ENCODE data around the gene SEMA3E.

The SEMA3E gene

DNA sequence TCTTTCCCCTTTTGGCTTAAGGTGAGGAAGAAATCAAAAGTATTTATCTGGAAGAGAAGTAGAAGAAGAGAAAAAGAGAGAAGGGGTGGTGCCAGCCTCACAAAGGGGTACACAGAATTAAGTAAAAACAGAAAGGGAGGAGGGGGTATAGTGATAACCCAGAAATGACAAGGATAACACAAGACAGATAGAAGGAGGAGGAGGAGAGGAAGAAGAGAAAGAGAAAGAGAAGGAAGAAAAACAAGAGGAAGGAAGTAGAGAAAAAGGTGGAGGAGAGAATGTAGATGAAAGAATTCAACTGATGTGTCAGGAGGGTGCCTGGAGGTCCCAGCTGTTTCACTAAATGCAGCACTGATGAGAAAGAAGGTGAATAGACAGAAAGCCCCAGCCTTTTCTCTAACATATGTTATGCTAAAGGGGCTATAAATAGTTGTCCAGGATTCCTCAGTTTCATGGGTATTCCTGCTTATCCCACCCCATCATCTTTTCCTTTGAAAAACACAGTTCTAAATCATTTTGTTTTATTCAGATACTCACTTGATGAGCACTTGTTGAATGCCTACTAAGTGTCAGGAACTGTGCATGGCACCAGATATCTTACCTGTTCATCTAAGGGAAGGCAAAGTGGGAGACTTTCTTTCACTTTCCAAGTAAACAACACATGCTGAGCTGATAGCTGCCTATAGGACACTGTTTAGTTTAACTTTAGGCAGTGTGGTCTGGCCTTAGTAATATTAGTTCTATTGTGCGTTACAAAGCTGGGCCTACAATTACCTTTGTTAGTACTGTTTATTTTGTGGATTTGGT lies 8.0 kb downstream of the SEMA3E start:
- no peak for DNase-seq

- DNase-seq, result no peak
Measured at GRCh38 chr7:83640240-83640639, 8.7 kb downstream of the SEMA3E start.

DNA sequence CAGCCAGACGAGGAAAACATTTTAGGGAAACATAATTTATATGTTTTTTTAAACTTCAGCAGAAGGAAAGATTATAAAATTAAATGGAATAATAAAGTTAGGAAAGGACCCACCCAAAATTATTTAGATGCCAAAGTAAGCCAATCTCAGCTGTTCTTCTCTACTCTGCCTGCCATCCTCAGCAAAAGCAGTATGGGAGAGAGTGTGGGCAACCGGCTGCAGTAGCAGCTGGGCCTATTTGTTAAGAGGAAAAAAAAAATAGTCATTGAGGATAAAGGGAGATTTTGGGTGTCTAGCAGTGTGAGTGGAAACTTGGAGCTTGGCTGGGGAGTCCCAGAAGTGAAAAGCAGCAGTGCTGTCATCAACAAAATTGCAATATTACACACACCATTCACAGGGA lies 15.4 kb downstream of the SEMA3E start:
- no peak for DNase-seq

GRCh38 chr7:83629117-83629880 lies 19.6 kb downstream of the SEMA3E start:
- no peak for DNase-seq

GRCh38 chr7:83617858-83618257 lies 31.1 kb downstream of the SEMA3E start:
- DNase-seq, result no peak

- DNase-seq, result no peak
Measured at GRCh38 chr7:83614112-83614511, 34.8 kb downstream of the SEMA3E start.

DNA sequence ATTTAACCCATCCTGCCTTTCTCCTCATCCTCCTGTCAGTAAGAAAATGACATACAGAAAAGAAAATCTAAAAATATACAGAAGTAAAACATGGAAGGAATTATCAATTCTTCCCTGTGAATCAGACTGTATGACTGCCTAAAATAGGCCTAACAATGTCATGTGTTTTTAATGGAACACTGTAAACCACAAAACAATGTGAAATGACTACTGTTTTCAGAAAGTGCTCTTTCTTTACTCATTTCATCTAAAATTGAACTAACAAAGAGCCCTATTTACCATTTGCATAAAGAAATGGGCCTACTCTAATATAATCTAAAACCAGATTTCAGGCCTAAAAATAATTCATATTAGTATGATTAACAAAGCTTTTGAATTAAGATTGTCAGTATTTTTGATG lies 35.7 kb downstream of the SEMA3E start:
- no peak for DNase-seq

DNA sequence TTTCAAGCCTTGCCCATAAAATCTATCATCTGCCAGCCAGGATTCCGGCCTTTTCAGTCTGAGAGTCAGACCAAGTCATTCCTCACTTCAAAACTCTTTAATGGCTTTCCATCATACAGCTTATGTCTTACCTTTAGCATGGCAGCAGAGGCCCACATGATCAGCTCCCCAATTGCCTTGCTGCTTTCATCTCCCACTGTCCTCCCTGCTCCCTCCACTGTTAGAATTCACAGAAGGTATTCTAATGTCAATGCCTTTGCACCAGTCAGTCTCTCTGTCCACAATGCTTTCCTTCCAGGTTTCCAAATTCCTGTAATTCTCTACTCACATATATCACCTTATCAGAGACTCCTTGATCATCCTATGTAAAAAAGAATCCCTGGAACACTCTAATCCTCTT lies 37.2 kb downstream of the SEMA3E start:
- DNase-seq, result no peak

DNA sequence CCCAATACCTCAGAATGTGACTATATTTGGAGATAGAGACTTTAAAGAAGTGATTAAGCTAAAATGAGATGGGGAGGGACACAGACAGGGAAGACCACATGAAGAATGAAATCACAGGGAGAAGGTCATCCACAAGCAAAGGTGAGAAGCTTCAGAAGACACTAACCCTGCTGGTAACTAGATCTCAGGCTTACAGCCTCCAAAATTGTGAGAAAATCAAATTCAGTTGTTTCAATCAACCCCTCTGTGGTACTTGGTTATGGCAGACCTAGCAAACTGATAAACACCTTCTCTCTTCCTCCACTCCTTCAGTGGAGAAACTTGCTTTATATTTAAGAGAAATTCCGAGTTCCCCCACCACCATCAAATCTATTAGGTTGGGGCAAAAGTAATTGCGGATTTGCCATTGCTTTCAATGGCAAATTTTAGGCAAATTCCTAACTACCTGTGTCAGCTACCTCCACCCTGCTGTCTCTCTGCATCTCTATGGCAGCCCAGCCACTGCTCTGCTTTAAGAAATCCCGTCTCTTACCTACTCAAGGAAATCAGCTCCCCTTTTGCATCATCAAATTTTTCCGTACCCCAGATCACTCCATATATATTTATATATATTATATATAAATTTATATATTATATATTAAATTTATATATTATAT lies 38.2 kb downstream of the SEMA3E start:
- no peak for DNase-seq

GRCh38 chr7:83608716-83609115 lies 40.2 kb downstream of the SEMA3E start:
- no peak for DNase-seq

- no peak for DNase-seq
Measured at GRCh38 chr7:83603649-83604048, 45.3 kb downstream of the SEMA3E start.

- no peak for DNase-seq
Measured at GRCh38 chr7:83599131-83599530, 49.8 kb downstream of the SEMA3E start.

GRCh38 chr7:83593921-83594475 lies 54.9 kb downstream of the SEMA3E start:
- no peak for DNase-seq

DNA sequence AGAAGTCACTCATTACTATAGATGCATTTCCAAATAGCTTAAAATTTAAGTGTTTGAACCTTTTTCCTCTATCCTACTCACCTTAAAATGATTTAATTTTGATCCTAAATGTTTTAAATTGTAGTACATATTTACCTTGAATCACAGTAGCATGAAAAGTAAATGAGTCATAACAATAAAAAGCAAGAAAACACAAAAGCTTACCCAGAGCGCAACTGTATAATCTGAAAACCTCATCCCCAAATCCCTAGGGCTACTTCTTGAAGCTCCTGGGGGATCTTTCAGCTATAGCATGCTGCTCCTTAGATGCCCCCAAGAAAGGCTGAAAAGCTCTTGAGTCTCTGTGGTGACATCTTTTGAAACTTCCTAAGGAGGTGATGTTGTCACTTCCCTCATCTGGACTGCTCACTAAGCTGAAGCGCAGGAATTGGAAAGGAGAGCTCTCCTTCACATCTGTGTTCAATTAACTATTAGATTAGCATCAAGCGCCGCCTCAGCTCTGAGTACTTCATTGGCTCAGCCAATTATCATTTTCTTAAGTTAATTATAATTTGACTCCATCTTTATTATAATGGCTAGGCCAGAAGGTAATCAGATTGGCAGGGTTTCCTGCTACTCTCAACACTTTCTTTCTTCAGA lies 60.2 kb downstream of the SEMA3E start:
- DNase-seq, result no peak

DNA sequence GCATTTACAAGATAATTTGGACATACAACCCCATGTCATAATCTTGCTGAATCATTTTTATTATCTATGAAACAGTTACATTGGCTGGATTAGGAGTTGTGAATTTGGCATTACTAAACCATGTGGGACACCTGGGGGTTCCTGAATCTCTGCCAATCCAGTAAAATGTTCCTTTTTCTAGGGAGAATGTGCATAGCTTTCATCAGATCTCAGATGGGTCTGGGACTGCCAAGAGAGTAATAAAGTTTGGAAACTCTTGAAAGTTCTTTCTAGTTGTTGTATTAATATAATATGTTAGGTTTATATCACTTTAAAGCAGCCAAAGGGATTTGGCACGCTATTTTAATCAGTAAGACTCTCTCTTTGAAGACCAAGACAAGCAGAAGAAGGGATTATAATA lies 62.7 kb downstream of the SEMA3E start:
- no peak for DNase-seq

GRCh38 chr7:83581667-83582435 lies 67.1 kb downstream of the SEMA3E start:
- no peak for DNase-seq

DNA sequence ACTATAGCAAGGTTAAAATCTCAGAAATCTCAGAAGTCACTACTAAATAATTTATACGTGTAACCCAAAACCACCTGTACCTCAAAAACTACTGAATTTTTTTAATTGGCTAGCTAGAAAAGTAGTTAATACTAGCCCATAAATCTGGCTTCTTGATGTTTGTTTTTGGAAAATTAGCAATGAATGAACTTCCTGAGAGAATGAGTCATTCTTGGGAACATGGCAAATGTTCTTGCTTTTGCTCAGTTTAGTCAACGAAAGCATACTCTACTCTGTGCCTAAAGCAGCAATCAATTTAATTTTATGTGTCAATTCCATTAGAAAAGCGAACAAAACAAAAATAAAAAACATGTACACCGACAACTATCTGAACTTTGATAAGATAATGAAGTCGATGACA lies 69.2 kb downstream of the SEMA3E start:
- no peak for DNase-seq

DNA sequence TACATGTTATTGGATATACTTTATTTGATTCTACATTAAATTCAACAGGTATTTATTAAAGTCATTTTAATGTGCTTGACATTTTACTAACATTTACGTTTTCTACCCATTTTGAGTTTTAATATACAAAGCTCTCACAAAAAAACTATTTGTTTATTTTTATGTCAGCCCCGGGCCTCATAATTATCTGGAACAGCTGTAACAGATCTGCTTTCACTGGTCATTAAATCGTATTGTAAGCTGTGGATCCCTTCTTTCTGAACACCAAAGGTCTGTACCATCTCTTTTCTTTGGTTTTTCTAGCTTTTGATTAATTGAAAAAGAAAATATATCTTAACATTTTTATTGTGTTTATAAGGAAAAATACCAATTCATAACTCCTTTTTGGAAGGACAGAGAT lies 73.5 kb downstream of the SEMA3E start:
- DNase-seq, result no peak

- DNase-seq, result no peak
Measured at GRCh38 chr7:83574616-83575015, 74.3 kb downstream of the SEMA3E start.

DNA sequence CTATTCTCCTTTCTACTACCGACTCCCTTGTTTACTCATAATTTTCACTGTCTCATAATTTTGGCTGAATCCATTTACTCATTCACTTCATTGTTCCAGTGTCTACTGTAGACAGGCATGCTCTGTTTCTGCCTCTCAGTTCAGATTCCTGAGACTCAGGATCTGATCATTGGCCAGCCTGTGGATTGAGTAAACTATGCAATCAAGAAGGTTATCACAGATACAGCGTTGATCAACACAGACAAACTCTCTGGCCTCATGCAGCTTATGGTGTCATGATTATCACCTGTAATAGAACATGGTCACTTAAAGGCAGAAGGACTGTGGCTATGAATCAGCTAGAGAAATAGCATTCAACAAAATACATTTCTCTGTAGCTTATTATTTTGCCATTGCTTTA lies 86.0 kb downstream of the SEMA3E start:
- no peak for DNase-seq

GRCh38 chr7:83562289-83562688 lies 86.7 kb downstream of the SEMA3E start:
- no peak for DNase-seq

DNA sequence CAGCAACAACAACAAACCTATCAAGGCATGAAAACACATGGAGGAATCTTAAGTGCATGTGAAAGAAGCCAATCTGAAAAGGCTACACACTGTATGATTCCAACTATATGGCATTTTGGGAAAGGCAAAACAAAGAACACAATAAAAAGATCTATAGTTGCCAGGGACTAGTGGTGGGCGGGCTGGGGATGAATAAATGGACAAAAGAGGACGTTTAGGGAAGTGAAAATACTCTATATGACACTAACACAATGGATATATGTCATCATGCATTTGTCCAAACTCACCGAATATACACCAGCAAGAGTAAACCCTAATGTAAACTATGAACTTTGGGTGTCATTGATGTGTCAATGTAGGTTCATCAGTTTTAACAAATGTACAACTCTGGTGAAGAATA lies 89.1 kb downstream of the SEMA3E start:
- no peak for DNase-seq

Data from stimulated activated CD4-positive, alpha-beta T cell treated with anti-CD3 and anti-CD28 coated beads, Interleukin-12 subunit alpha, Interleukin-12 subunit beta, amount 100 ng/mL, for 4 hours (primary cell).